Breast epithelium (tissue), 3 donors: Measurements from ENCODE around the gene ATP9A.

Experiments
- CTCF ChIP-seq, 3 donors: fragments of 450-650 bp; IDR thresholded peaks; one replicate each; pipeline ENCODE4 v1.5.1; 2016 to 2017; ENCODE audit warnings: antibody characterized with exemption in 3 of 3, mild to moderate bottlenecking in 3 of 3, moderate library complexity in 3 of 3
- POLR2AphosphoS5 ChIP-seq, 3 donors: sonication (generic); formaldehyde crosslinking; IDR thresholded peaks; one replicate each; pipeline ENCODE4 v1.6.1; 2017; ENCODE audit warnings: antibody characterized with exemption in 3 of 3

GRCh38 chr20:51611625-51611890 lies 156.6 kb downstream of the ATP9A start:
- TF ChIP-seq CTCF (IDR thresholded peaks at IDR 0.05) (no peak), POLR2AphosphoS5 (IDR thresholded peaks at IDR 0.05) (no peak)
